Neural cell (in vitro differentiated cells): Measurements from ENCODE around the gene FBXO9.

Experiments
- EP300 ChIP-seq: fragments of 450-650 bp; conservative IDR thresholded peaks from 2 replicates; pipeline ENCODE4 v1.6.1; 2014; ENCODE audit warnings: antibody characterized with exemption, mild to moderate bottlenecking, moderate library complexity; ENCODE audit not compliant: poor library complexity, severe bottlenecking
- EZH2 ChIP-seq: fragments of 200-600, 300-800 bp; shearing (Covaris generic), sonication (generic); IDR thresholded peaks from 2 replicates; pipeline ENCODE4 v1.6.1; 2014; ENCODE audit warnings: antibody characterized with exemption, low read length, borderline replicate concordance, mild to moderate bottlenecking; ENCODE audit not compliant: insufficient read depth, poor library complexity, severe bottlenecking
- POLR2AphosphoS5 ChIP-seq: IDR thresholded peaks from 2 replicates; pipeline ENCODE4 v1.6.1; 2012
- RAD21 ChIP-seq: fragments of 450-650 bp; conservative IDR thresholded peaks from 2 replicates; pipeline ENCODE4 v1.6.1; 2014; ENCODE audit warnings: antibody characterized with exemption, mild to moderate bottlenecking, moderate library complexity
- REST ChIP-seq: IDR thresholded peaks from 2 replicates; pipeline ENCODE4 v1.6.1; 2012; ENCODE audit warnings: borderline replicate concordance
- SMC3 ChIP-seq: fragments of 450-650 bp; conservative IDR thresholded peaks from 2 replicates; pipeline ENCODE4 v1.6.1; 2014; ENCODE audit warnings: antibody characterized with exemption, mild to moderate bottlenecking, moderate library complexity; ENCODE audit not compliant: poor library complexity
- TAF1 ChIP-seq: IDR thresholded peaks from 2 replicates; pipeline ENCODE4 v1.6.1; 2012; ENCODE audit warnings: low read depth
- TF ChIP-seq, protein P1 (sequence below): fragments of 450-650 bp; IDR thresholded peaks from 2 replicates; pipeline ENCODE4 v1.5.1; 2014; ENCODE audit warnings: antibody characterized with exemption, mild to moderate bottlenecking, moderate library complexity; ENCODE audit not compliant: poor library complexity, severe bottlenecking

- TF ChIP-seq, protein P1, sequence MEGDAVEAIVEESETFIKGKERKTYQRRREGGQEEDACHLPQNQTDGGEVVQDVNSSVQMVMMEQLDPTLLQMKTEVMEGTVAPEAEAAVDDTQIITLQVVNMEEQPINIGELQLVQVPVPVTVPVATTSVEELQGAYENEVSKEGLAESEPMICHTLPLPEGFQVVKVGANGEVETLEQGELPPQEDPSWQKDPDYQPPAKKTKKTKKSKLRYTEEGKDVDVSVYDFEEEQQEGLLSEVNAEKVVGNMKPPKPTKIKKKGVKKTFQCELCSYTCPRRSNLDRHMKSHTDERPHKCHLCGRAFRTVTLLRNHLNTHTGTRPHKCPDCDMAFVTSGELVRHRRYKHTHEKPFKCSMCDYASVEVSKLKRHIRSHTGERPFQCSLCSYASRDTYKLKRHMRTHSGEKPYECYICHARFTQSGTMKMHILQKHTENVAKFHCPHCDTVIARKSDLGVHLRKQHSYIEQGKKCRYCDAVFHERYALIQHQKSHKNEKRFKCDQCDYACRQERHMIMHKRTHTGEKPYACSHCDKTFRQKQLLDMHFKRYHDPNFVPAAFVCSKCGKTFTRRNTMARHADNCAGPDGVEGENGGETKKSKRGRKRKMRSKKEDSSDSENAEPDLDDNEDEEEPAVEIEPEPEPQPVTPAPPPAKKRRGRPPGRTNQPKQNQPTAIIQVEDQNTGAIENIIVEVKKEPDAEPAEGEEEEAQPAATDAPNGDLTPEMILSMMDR, result no peak
- TF ChIP-seq POLR2AphosphoS5 (no peak), EP300 (no peak), EZH2 (no peak), REST (no peak), RAD21 (no peak), TAF1 (no peak), SMC3 (no peak)
Observed at GRCh38 chr6:53042112-53042511, 23.1 kb upstream of the FBXO9 start.
